GM06990 (cell line): Measurements from ENCODE around the gene KCNN2.

Source experiments
- DNase-seq: peaks from one replicate; pipeline ENCODE4 v3.0.0-alpha.2; 2011; ENCODE audit not compliant: insufficient read length; ENCODE audit errors: extremely low read depth
- H3K27me3 ChIP-seq: replicated peaks from 2 replicates; pipeline ENCODE4 v1.6.0; 2011; ENCODE audit warnings: low read length; ENCODE audit not compliant: control insufficient read depth, insufficient read depth
- H3K36me3 ChIP-seq: 2 replicates; pipeline ENCODE4 v1.5.1; 2011; ENCODE audit warnings: low read length; ENCODE audit not compliant: control insufficient read depth, insufficient read depth
- H3K4me3 ChIP-seq: replicated peaks from 2 replicates; pipeline ENCODE4 v1.5.1; 2011; ENCODE audit warnings: low read depth, mild to moderate bottlenecking, control low read depth, low read length
- CTCF ChIP-seq: IDR thresholded peaks from 2 replicates; pipeline ENCODE4 v1.5.1; 2011; ENCODE audit warnings: low read length, control low read depth, mild to moderate bottlenecking, inconsistent platforms; ENCODE audit not compliant: insufficient read depth, poor library complexity, severe bottlenecking

KCNN2 gene

GRCh38 chr5:114380721-114381120 lies 18.9 kb downstream of the KCNN2 start:
- DNase-seq = no peak
- Histone ChIP-seq H3K27me3 (no peaks in the 10 kb centered on the region), H3K4me3 (no peak overlapping the region), H3K36me3 (no peaks in the 10 kb centered on the region)
- no peak for TF ChIP-seq CTCF

GRCh38 chr5:114387433-114387832 lies 25.6 kb downstream of the KCNN2 start:
- TF ChIP-seq CTCF = no peak
- DNase-seq = no peak

GRCh38 chr5:114390431-114390830 lies 28.6 kb downstream of the KCNN2 start:
- no peak overlapping the region for H3K4me3 ChIP-seq
- no peaks in the 10 kb centered on the region for H3K36me3 ChIP-seq
- no peak for DNase-seq
- no peak for TF ChIP-seq CTCF
- no peaks in the 10 kb centered on the region; the same call in 1 of the 2 replicates for H3K27me3 ChIP-seq

More at GRCh38 chr5:114387433-114387832, 25.6 kb downstream of the KCNN2 start:
- no peak overlapping the region for H3K4me3 ChIP-seq
- H3K36me3 ChIP-seq = no peaks in the 10 kb centered on the region
- H3K27me3 ChIP-seq = no peaks in the 10 kb centered on the region; the same call in 1 of the 2 replicates

- Histone ChIP-seq H3K27me3 (no peaks in the 10 kb centered on the region; the same call in 1 of the 2 replicates), H3K4me3 (no peak overlapping the region), H3K36me3 (no peaks in the 10 kb centered on the region)
- DNase-seq = no peak
- no peak for TF ChIP-seq CTCF
Observed at GRCh38 chr5:114391321-114391720, 29.5 kb downstream of the KCNN2 start.

GRCh38 chr5:114393159-114393558 lies 31.3 kb downstream of the KCNN2 start:
- Histone ChIP-seq H3K27me3 (no peaks in the 10 kb centered on the region; the same call in 1 of the 2 replicates), H3K4me3 (no peak overlapping the region), H3K36me3 (no peaks in the 10 kb centered on the region)
- no peak for TF ChIP-seq CTCF
- no peak for DNase-seq

- Histone ChIP-seq H3K36me3 (no peaks in the 10 kb centered on the region), H3K27me3 (no peaks in the 10 kb centered on the region), H3K4me3 (no peak overlapping the region)
- no peak for TF ChIP-seq CTCF
- DNase-seq = no peak
Observed at GRCh38 chr5:114402206-114402605, 40.3 kb downstream of the KCNN2 start.
